Measurements from ENCODE around the gene DLGAP1. TPM values are rescaled to one million over a fixed set of nuclear protein-coding genes. Genes with fewer than 3 reads are reported as not detected.

Gene DLGAP1
- total RNA-seq, 1 donor from 2014 or later: 0.05 TPM

GRCh38 chr18:4230450-4231168, 224.5 kb downstream of the DLGAP1 start:
- H3K9me3 ChIP-seq (replicated peaks): peaks cover 19% of the 10 kb centered on the region
- no peaks in the 10 kb centered on the region for H3K4me1 ChIP-seq
- H3K27ac ChIP-seq (replicated peaks): no peak overlapping the region
- TF ChIP-seq CTCF (IDR thresholded peaks at IDR 0.05; ENCODE audit: borderline replicate concordance): no peak
- no peaks in the 10 kb centered on the region for H3K27me3 ChIP-seq (ENCODE audit: low read depth)
- no peak overlapping the region for H3K4me3 ChIP-seq
- DNase-seq: no peak
- no peaks in the 10 kb centered on the region for H3K36me3 ChIP-seq
- intact Hi-C loops (cut with micrococcal nuclease): no loop called here

- H3K27me3 ChIP-seq (ENCODE audit: low read depth): no peaks in the 10 kb centered on the region
- intact Hi-C loops (cut with micrococcal nuclease): no loop called here
- H3K36me3 ChIP-seq: no peaks in the 10 kb centered on the region
- H3K4me3 ChIP-seq: no peak overlapping the region
- H3K27ac ChIP-seq (replicated peaks): no peak overlapping the region
- no peak for DNase-seq
- H3K4me1 ChIP-seq: no peaks in the 10 kb centered on the region
- H3K9me3 ChIP-seq (replicated peaks): peaks cover 19% of the 10 kb centered on the region
- no peak for TF ChIP-seq CTCF (IDR thresholded peaks at IDR 0.05; ENCODE audit: borderline replicate concordance)
Measured at GRCh38 chr18:4224031-4224704, 230.9 kb downstream of the DLGAP1 start.

GRCh38 chr18:4211111-4211837, 243.8 kb downstream of the DLGAP1 start:
- no peak for TF ChIP-seq CTCF (IDR thresholded peaks at IDR 0.05; ENCODE audit: borderline replicate concordance)
- no peaks in the 10 kb centered on the region for H3K27me3 ChIP-seq (ENCODE audit: low read depth)
- DNase-seq: no peak
- no peaks in the 10 kb centered on the region for H3K36me3 ChIP-seq
- no peaks in the 10 kb centered on the region for H3K4me1 ChIP-seq
- H3K27ac ChIP-seq (replicated peaks): no peak overlapping the region
- intact Hi-C loops (cut with micrococcal nuclease): no loop called here
- H3K9me3 ChIP-seq (replicated peaks): no peaks in the 10 kb centered on the region
- no peak overlapping the region for H3K4me3 ChIP-seq

- H3K27ac ChIP-seq (replicated peaks): no peak overlapping the region
- H3K27me3 ChIP-seq (ENCODE audit: low read depth): no peaks in the 10 kb centered on the region
- DNase-seq: no peak
- H3K36me3 ChIP-seq: no peaks in the 10 kb centered on the region
- H3K4me1 ChIP-seq: no peaks in the 10 kb centered on the region
- intact Hi-C loops (cut with micrococcal nuclease): no loop called here
- no peaks in the 10 kb centered on the region for H3K9me3 ChIP-seq (replicated peaks)
- no peak overlapping the region for H3K4me3 ChIP-seq
- TF ChIP-seq CTCF (IDR thresholded peaks at IDR 0.05; ENCODE audit: borderline replicate concordance): no peak
Measured at GRCh38 chr18:4208366-4208765, 246.7 kb downstream of the DLGAP1 start.

- intact Hi-C loops (cut with micrococcal nuclease): no loop called here
- no peak for TF ChIP-seq CTCF (IDR thresholded peaks at IDR 0.05; ENCODE audit: borderline replicate concordance)
- no peaks in the 10 kb centered on the region for H3K36me3 ChIP-seq
Measured at GRCh38 chr18:4207383-4207985, 247.6 kb downstream of the DLGAP1 start.

More at GRCh38 chr18:4207383-4207985, 247.6 kb downstream of the DLGAP1 start:
- Histone ChIP-seq H3K9me3 (replicated peaks) (no peaks in the 10 kb centered on the region), H3K4me1 (no peaks in the 10 kb centered on the region), H3K27ac (replicated peaks) (no peak overlapping the region), H3K4me3 (no peak overlapping the region), H3K27me3 (ENCODE audit: low read depth) (no peaks in the 10 kb centered on the region)
- DNase-seq: no peak
